Fibroblast of skin of right quadriceps (primary cell): ENCODE data around the gene RBBP9.
"Not testable (repeated sequence)": the region's sequence is repeated elsewhere in the genome, so short reads cannot be mapped to it uniquely, and the experiment has no call there.

Source experiments
- DNase-seq: peaks from one replicate; pipeline ENCODE4 v3.0.0-alpha.2; 2013

RBBP9 gene

DNA sequence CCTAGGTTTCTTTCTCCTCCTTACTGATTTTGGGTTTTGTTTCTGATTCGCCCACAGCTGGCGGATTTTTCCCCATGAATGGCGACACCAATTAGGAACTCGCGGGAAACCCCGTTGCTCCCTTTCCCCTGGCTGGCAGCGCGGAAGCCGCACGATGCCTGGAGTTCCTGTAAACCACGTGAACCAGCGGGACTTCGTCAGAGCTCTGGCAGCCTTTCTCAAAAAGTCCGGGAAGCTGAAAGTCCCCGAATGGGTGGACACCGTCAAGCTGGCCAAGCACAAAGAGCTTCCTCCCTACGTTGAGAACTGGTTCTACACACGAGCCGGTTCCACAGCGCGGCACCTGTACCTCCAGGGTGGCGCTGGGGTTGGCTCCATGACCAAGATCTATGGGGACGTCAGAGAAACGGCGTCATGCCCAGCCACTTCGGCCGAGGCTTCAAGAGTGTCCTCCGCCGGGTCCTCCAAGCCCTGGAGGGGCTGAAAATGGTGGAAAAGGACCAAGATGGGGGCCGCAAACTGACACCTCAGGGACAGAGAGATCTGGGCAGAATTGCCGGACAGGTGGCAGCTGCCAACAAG is 7.5 kb upstream of the RBBP9 start:
- DNase-seq, result peak; percentile 10

DNA sequence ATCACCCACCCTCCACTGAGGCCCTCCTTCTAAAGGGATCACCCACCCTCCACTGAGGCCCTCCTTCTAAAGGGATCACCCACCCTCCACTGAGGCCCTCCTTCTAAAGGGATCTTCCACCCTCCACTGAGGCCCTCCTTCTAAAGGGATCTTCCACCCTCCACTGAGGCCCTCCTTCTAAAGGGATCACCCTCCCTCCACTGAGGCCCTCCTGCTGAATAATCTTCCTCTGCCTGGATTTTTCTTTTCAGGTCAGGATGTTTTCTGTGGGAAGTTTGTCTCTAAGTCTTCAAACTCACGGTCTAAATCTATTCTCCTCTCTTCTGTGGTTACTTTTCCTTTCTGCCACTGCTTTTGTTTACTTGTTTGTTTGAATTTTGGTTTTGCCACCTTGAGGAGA is 4.6 kb upstream of the RBBP9 start:
- not testable (repeated sequence) for DNase-seq

DNA sequence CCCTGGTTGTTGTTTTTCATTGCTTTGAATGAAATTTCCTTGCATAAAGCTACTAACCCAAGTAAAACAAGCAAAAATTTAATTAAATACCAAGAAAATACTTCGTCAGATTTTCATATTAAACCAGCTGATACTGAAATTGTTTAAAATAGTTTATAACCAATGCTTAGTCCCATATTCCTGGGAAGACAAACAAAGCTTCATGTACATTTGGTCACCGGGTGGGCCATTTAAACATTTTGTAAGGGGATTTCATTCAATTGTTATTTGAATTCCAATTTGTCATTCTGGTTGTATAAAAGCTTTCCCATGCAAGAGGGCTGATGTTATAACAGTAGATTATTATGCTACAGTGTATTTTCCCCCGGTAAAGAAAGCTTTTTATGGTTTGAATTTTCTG is 578 bp upstream of the RBBP9 start:
- no peak for DNase-seq

DNA sequence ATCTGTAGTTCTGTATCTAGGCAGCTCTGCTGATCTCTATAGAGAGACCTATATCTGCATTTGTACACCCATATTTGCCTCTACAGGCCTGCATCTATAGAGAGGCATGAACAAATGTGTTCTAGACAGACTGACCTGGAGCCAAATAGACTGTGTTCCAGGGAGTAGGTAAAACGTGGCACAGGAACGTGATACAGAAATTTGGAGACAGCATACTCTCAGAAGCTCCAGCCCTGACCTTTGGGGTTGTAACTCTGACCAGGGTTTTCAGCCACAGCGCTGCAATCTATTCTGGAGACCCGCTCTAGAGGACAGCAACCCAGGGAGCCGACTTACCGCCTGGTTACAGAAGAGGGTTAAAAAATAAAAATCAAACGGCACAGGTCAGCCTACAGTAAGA is 983 bp downstream of the RBBP9 start:
- no peak for DNase-seq

GRCh38 chr20:18488301-18488700 is 8.7 kb downstream of the RBBP9 start:
- DNase-seq, result no peak

DNA sequence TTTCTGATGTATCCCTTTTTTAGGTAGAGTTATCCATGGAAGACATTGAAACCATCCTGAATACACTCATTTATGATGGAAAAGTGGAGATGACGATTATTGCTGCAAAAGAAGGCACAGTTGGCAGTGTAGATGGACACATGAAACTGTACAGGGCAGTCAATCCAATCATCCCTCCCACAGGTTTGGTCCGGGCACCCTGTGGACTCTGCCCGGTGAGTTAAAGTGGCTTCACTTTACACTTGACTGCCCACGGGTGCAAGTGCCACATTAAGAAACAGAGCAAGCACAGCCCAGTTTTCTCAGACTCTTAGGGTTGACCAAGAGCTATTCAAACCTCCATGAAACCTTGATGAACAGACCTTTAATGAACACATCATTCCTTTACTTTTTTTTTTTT is 15.4 kb downstream of the RBBP9 start:
- no peak for DNase-seq

- no peak for DNase-seq
Measured at GRCh38 chr20:18477821-18478220, 19.2 kb downstream of the RBBP9 start.

DNA sequence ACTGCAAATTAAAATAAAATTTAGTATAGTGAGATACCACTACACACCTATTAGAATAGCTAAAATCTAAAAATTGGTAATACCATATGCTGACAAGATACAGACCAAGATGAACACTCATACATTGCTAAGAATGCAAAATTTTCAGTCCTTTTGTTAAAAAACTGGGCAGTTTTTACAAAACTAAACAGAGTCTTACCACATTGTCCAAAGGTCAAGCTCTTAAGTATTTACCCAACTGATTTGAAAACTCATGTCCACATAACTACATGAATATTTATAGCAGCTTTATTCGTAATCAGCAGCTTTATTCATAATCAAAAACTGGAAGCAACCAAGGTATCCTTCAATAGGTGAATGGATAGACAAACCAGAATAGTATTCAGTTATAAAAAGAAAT is 19.8 kb downstream of the RBBP9 start:
- DNase-seq, result no peak

DNA sequence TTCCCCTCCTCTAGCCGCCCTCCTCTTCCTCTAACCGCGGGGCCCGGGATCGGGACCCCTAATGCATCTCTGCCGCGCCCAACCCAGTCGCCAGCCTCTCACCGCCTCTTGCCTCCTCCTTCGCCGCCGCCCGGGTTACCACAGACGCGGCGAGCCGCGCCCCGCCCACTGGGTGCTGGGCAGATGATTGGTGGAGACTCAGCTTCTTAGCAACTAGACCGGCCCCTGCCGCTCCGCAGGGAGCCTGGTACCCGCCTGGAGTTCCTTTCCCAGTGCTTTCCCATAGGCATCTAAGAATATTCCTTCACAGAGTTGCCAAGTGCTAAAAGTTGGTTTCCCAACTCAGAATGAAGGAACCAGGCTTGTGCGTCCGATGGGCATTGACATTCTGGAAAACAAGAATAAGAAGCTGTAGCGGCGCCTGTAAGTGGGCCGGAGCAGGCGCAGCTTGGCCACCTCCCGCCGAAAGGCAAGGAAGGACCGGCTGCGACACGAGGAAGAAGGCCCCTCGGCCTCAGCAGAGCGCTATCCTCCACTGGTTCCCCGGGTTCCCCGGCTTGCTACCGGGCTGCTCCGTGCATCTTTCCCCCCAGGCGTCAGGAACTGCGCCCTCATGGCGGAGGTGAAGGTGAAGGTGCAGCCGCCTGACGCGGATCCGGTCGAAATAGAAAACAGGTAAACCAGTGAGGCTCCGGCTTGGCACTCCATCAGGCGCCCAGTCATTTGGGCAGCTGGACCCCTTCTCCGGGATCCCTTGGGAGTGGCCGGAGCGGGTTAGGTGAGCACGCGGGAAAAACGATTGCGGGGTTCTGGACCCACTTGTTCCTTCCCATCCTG is 29.9 kb downstream of the RBBP9 start, which contains the start of the genes DZANK1 and POLR3F:
Gene DZANK1 (minus strand): TSS at position 137 of the 837 bp plus-strand sequence. CDS start 1,672 bp downstream, outside the sequence.
Gene POLR3F (plus strand): TSS at position 497 of the 837 bp plus-strand sequence. CDS start 117 bp downstream, at position 614.
- DNase-seq, result peak; percentile 96

- DNase-seq, result no peak
Measured at GRCh38 chr20:18466574-18466893, 30.5 kb downstream of the RBBP9 start.

DNA sequence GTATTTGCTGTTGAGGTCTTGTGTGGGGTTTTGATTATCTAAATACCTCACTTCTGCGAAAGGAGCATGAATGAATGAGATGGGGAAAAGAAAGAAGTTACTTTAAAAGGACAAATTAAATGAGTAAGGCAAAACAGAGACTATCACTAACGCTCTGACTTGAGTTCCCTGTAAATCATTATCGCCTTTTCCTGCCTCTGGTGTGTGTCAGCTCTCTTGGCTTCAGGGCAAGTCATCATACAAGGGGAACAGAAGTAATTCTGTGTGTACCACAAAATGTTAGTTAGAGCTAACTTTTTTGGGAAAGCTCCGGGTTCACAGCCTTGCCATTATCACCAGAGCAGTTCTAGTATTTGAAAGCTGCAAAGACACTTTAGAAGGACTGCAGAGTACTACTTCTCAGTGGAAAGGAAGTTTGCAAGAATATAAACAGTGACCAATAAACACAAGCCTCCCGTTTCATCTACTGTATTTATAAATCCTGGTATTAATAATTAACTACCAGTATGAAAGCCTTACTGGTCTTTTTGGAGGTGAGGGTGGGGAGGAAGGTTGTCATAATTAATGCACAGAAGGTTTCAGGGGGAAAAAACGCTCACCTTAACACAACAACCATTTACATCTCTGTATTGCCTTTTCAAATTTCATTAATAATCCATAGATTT is 31.4 kb downstream of the RBBP9 start:
- DNase-seq, result no peak

DNA sequence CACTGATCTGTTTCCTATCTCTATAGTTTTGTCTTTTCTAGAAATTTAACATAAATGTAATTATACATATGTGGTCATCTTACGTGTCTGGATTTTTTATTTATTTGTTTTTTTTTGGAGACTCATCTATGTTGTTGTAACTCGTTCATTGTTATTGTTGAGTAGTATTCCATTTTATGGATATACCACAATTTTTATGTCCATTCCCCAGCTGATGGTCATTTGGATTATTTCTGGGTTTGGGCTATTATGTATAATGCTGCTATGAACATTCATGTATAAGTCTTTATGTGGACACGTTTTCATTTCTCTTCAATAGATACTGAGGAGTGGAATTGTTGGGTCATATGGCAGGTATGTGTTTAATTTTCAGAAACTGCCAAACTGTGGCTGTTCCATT is 40.4 kb downstream of the RBBP9 start:
- DNase-seq, result no peak

DNA sequence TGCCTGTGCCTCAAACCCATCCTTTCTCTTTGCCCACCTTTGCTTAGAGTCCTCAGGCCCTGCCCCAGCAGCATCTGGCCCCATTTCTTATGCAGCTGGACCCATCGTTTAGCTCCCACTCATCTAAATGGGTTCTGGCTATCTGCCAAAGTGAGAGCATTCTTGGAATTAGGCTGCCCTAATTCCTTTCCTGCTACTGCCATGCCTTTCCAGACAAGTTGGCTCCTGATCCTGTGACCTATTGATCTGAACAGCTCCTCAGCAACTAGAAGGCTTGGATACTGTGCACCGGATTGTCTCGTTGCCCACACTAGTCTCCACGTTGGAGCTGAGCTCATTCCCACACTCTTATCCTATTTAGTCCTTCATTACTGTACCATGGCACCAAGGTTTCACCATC is 53.1 kb downstream of the RBBP9 start:
- peak; percentile 32 for DNase-seq

- DNase-seq, result no peak
Measured at GRCh38 chr20:18440403-18440802, 56.6 kb downstream of the RBBP9 start.

GRCh38 chr20:18436847-18437246 is 60.2 kb downstream of the RBBP9 start:
- no peak for DNase-seq
